HG02970 (cell line): ENCODE data around the gene TRPM8.

Experiments used
- ATAC-seq: cut with Tn5 transposase; IDR thresholded peaks from one replicate; pipeline ENCODE4 v1.9.1; 2021; ENCODE audit warnings: mild to moderate bottlenecking, moderate library complexity, moderate number of reproducible peaks; ENCODE audit not compliant: unreplicated experiment, low FRiP score

The TRPM8 gene

GRCh38 chr2:233972941-233973575 is 55.9 kb downstream of the TRPM8 start:
- no peak for ATAC-seq

GRCh38 chr2:233973786-233974185 is 56.6 kb downstream of the TRPM8 start:
- no peak for ATAC-seq

- no peak for ATAC-seq
These were observed 57.4 kb downstream of the TRPM8 start for GRCh38 chr2:233974530-233975071.

- ATAC-seq: no peak
These were observed 58.9 kb downstream of the TRPM8 start for GRCh38 chr2:233976087-233976486.

- no peak for ATAC-seq
These were observed 59.6 kb downstream of the TRPM8 start for GRCh38 chr2:233976690-233977294.

GRCh38 chr2:233977296-233977837 is 60.2 kb downstream of the TRPM8 start:
- no peak for ATAC-seq

- ATAC-seq: no peak
These were observed 62.6 kb downstream of the TRPM8 start for GRCh38 chr2:233979748-233980147.

GRCh38 chr2:233980955-233981561 is 63.9 kb downstream of the TRPM8 start:
- no peak for ATAC-seq

GRCh38 chr2:233981574-233982420 is 64.6 kb downstream of the TRPM8 start:
- ATAC-seq: no peak

- ATAC-seq: no peak
These were observed 65.4 kb downstream of the TRPM8 start for GRCh38 chr2:233982421-233983121.

GRCh38 chr2:233983445-233983844 is 66.3 kb downstream of the TRPM8 start:
- ATAC-seq: no peak

- no peak for ATAC-seq
These were observed 71.4 kb downstream of the TRPM8 start for GRCh38 chr2:233988581-233988980.

- no peak for ATAC-seq
These were observed 72.2 kb downstream of the TRPM8 start for GRCh38 chr2:233989221-233989858.

GRCh38 chr2:233990261-233990798 is 73.2 kb downstream of the TRPM8 start:
- ATAC-seq: no peak

GRCh38 chr2:233991196-233991595 is 74.0 kb downstream of the TRPM8 start:
- ATAC-seq: no peak

- ATAC-seq: no peak
These were observed 75.5 kb downstream of the TRPM8 start for GRCh38 chr2:233992513-233993217.

GRCh38 chr2:233993461-233993860 is 76.3 kb downstream of the TRPM8 start:
- ATAC-seq: no peak

GRCh38 chr2:233994151-233994550 is 77.0 kb downstream of the TRPM8 start:
- no peak for ATAC-seq

GRCh38 chr2:233996000-233996399 is 78.8 kb downstream of the TRPM8 start:
- no peak for ATAC-seq
